ENCODE results near the gene DMRTA1. TPM values are rescaled to one million over a fixed set of nuclear protein-coding genes. Genes with fewer than 3 reads are reported as not detected.

DMRTA1 gene
- total and polyA plus RNA-seq, 4 donors, result 1.4 to 11.6 (median 4.5) TPM

DNA sequence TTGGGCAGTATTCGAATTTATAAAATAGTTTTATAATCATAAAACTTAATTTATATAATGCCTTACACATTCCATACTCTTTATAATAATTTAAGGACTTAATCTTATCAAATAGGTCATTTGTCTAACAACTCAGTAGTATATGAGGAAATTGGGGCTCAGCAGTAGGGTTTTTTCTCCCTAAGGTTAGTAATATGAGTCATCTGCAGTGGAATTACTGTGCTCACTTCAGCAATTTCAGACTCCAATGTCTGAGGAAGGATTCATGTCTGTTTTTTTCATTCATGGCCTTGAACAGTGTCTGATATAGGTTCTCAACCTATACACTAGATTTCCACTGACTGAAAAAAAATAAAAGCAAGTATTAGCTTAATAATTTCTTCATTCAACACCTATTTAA is 7.4 kb downstream of the DMRTA1 start:
- H3K27ac ChIP-seq (ENCODE audit: low read depth in 1 of 2, low read length in 2 of 2), result no peak overlapping the region
- H3K36me3 ChIP-seq (ENCODE audit: control insufficient read depth in 4 of 4, insufficient read depth in 3 of 4, low read depth in 1 of 4, low read length in 3 of 4), result peaks cover 0 to 4% (median 0%) of the 10 kb centered on the region in 4 donors
- H3K4me3 ChIP-seq (ENCODE audit: low read depth in 1 of 3, low read length in 3 of 3), result no peak overlapping the region
- TF ChIP-seq, protein P1, sequence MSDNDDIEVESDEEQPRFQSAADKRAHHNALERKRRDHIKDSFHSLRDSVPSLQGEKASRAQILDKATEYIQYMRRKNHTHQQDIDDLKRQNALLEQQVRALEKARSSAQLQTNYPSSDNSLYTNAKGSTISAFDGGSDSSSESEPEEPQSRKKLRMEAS (IDR thresholded peaks at IDR 0.05), result no peak
- TF ChIP-seq JUND (IDR thresholded peaks at IDR 0.05), result peak in 1 of 2 donors; percentile 4
- no peaks in the 10 kb centered on the region for H3K27me3 ChIP-seq (ENCODE audit: control insufficient read depth in 4 of 4, insufficient read depth in 4 of 4, low read length in 3 of 4)
- WGBS, result 0% methylated on average over 1 of the region's 1 CpG
- DNase-seq (ENCODE audit: low spot score), result no peak
- no peak overlapping the region for H3K9ac ChIP-seq (ENCODE audit: low read depth in 1 of 2, low read length in 2 of 2)
- peaks cover 1 to 32% (median 22%) of the 10 kb centered on the region in 4 donors for H3K4me1 ChIP-seq (ENCODE audit: control insufficient read depth in 4 of 4, insufficient read depth in 4 of 4, low read length in 3 of 4)
- no peaks in the 10 kb centered on the region for H3K9me3 ChIP-seq (ENCODE audit: control insufficient read depth in 4 of 4, low read length in 3 of 4)

DNA sequence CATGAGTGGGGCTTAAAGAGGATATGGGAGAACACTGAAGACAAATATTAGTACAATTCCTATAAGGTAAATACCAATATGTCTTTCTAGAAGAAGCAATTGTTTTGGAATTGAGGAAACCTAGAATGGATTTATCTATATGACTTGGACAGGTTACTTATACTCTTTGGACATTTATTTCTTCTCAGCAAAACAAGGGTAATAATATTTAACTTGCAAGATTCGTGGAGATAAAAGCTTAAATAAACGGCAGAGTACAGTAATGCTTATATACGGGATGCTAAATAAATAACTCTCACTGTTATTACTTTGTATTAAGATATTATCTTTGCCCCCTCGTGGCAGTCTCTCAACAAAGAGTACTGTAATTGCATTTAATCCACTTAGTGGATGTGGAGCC is 8.6 kb downstream of the DMRTA1 start:
- Histone ChIP-seq H3K27ac (ENCODE audit: low read depth in 1 of 2, low read length in 2 of 2) (no peak overlapping the region), H3K4me1 (ENCODE audit: control insufficient read depth in 4 of 4, insufficient read depth in 4 of 4, low read length in 3 of 4) (peaks cover 1 to 26% (median 22%) of the 10 kb centered on the region in 4 donors), H3K9ac (ENCODE audit: low read depth in 1 of 2, low read length in 2 of 2) (no peak overlapping the region), H3K36me3 (ENCODE audit: control insufficient read depth in 4 of 4, insufficient read depth in 3 of 4, low read depth in 1 of 4, low read length in 3 of 4) (peaks cover 0 to 4% (median 0%) of the 10 kb centered on the region in 4 donors), H3K27me3 (ENCODE audit: control insufficient read depth in 4 of 4, insufficient read depth in 4 of 4, low read length in 3 of 4) (no peaks in the 10 kb centered on the region), H3K9me3 (ENCODE audit: control insufficient read depth in 4 of 4, low read length in 3 of 4) (no peaks in the 10 kb centered on the region), H3K4me3 (ENCODE audit: low read depth in 1 of 3, low read length in 3 of 3) (no peak overlapping the region)
- WGBS, result 64% methylated on average over 4 of the region's 4 CpGs
- DNase-seq (ENCODE audit: low spot score), result no peak
- TF ChIP-seq EGR1 (IDR thresholded peaks at IDR 0.05; ENCODE audit: low read depth in 2 of 2) (no peak), FOXA1 (IDR thresholded peaks at IDR 0.05) (no peak), GABPA (IDR thresholded peaks at IDR 0.05 in 1 of 2, conservative IDR thresholded peaks at IDR 0.05 in 1 of 2) (no peak), HNF4G (IDR thresholded peaks at IDR 0.05) (no peak), RXRA (IDR thresholded peaks at IDR 0.05) (no peak), JUND (IDR thresholded peaks at IDR 0.05) (no peak), NR2F2 (IDR thresholded peaks at IDR 0.05) (no peak)
- TF ChIP-seq, protein P1 (IDR thresholded peaks at IDR 0.05), result no peak
- TF ChIP-seq, protein P2, sequence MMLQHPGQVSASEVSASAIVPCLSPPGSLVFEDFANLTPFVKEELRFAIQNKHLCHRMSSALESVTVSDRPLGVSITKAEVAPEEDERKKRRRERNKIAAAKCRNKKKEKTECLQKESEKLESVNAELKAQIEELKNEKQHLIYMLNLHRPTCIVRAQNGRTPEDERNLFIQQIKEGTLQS (IDR thresholded peaks at IDR 0.05), result no peak
- TF ChIP-seq, protein P3, sequence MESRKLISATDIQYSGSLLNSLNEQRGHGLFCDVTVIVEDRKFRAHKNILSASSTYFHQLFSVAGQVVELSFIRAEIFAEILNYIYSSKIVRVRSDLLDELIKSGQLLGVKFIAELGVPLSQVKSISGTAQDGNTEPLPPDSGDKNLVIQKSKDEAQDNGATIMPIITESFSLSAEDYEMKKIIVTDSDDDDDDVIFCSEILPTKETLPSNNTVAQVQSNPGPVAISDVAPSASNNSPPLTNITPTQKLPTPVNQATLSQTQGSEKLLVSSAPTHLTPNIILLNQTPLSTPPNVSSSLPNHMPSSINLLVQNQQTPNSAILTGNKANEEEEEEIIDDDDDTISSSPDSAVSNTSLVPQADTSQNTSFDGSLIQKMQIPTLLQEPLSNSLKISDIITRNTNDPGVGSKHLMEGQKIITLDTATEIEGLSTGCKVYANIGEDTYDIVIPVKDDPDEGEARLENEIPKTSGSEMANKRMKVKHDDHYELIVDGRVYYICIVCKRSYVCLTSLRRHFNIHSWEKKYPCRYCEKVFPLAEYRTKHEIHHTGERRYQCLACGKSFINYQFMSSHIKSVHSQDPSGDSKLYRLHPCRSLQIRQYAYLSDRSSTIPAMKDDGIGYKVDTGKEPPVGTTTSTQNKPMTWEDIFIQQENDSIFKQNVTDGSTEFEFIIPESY (IDR thresholded peaks at IDR 0.05), result no peak

DNA sequence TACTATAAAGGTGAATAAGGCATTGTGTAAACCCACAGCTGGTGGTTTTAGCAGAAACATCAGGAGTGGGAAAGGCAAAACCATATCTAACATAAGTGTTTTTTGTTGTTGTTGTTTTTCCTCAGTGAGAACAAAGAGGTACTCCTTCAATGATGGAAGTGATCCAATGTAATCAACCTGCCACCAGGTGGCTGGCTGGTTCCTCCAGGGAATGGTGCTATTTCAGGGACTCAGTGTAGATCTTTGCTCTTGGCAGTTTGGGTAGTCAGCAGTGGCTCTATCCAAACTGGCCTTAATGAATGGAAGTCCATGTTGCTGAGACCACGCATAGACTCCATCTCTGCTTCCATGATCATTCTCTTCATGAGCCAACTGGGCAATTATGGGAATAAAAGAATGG is 10.8 kb downstream of the DMRTA1 start:
- H3K27me3 ChIP-seq (ENCODE audit: control insufficient read depth in 4 of 4, insufficient read depth in 4 of 4, low read length in 3 of 4), result no peaks in the 10 kb centered on the region
- peaks cover 1 to 9% (median 8%) of the 10 kb centered on the region in 4 donors for H3K4me1 ChIP-seq (ENCODE audit: control insufficient read depth in 4 of 4, insufficient read depth in 4 of 4, low read length in 3 of 4)
- WGBS, result 96% methylated on average over 1 of the region's 1 CpG
- H3K9ac ChIP-seq (ENCODE audit: low read depth in 1 of 2, low read length in 2 of 2), result no peak overlapping the region
- TF ChIP-seq YY1 (IDR thresholded peaks at IDR 0.05) (no peak), EGR1 (IDR thresholded peaks at IDR 0.05; ENCODE audit: low read depth in 2 of 2) (no peak), TAF1 (conservative IDR thresholded peaks at IDR 0.05) (no peak), NR2F2 (IDR thresholded peaks at IDR 0.05) (no peak), JUND (IDR thresholded peaks at IDR 0.05) (no peak), FOXA1 (IDR thresholded peaks at IDR 0.05) (no peak), RAD21 (IDR thresholded peaks at IDR 0.05) (peak in 1 of 2 donors; percentile 40)
- no peaks in the 10 kb centered on the region for H3K9me3 ChIP-seq (ENCODE audit: control insufficient read depth in 4 of 4, low read length in 3 of 4)
- H3K27ac ChIP-seq (ENCODE audit: low read depth in 1 of 2, low read length in 2 of 2), result no peak overlapping the region
- H3K4me3 ChIP-seq (ENCODE audit: low read depth in 1 of 3, low read length in 3 of 3), result no peak overlapping the region
- no peaks in the 10 kb centered on the region for H3K36me3 ChIP-seq (ENCODE audit: control insufficient read depth in 4 of 4, insufficient read depth in 3 of 4, low read depth in 1 of 4, low read length in 3 of 4)
- no peak for DNase-seq (ENCODE audit: low spot score)
